Motor neuron (in vitro differentiated cells): Measurements from ENCODE around the gene EYA3. TPM values are rescaled to one million over a fixed set of nuclear protein-coding genes. Genes with fewer than 3 reads are reported as not detected.
A peak's percentile ranks its signal among the peaks of the same experiment; 100 is the strongest.

Source experiments
- ATAC-seq, 8 experiments: fragments of 200-7000 bp; cut with Tn5 transposase; replicated peaks in 6 of 8; 2 replicates each; pipeline ENCODE4 v1.8.0; 2021; ENCODE audit warnings: mild to moderate bottlenecking in 8 of 8, moderate library complexity in 8 of 8
- H3K27ac ChIP-seq, 2 donors: fragments of 250-450 bp; sonication (Bioruptor Pico); 2 replicates each; pipeline ENCODE4 v1.9.0; 2021; ENCODE audit warnings: antibody characterized with exemption in 2 of 2, mild to moderate bottlenecking in 2 of 2, moderate library complexity in 1 of 2
- H3K4me1 ChIP-seq, 2 donors: fragments of 250-450 bp; sonication (Bioruptor Pico); replicated peaks in 1 of 2; 2 replicates each; pipeline ENCODE4 v1.6.1; 2021; ENCODE audit warnings: antibody characterized with exemption in 2 of 2, mild to moderate bottlenecking in 2 of 2, moderate library complexity in 1 of 2
- H3K4me3 ChIP-seq, 5 donors: fragments of 250-450 bp; sonication (Bioruptor Pico); 2 replicates each; pipeline ENCODE4 v1.9.0; 2021; ENCODE audit warnings: antibody characterized with exemption in 5 of 5, mild to moderate bottlenecking in 5 of 5, moderate library complexity in 4 of 5
- WGBS, 10 experiments: fragments of 450-650 bp; shearing (Covaris generic); methylation state at CpG; one replicate each; pipeline ENCODE4 v1.0.0; 2022; 5-methylcytosine and 5-hydroxymethylcytosine counted together
- in situ Hi-C, 9 experiments: fragments of 400-800 bp; cut with MboI; loops; one replicate each; pipeline ENCODE4 v1.15.0; 2021; ENCODE audit warnings: low sequenced_read_pairs in 9 of 9, low pct_unique_long_range_greater_than_20kb in 2 of 9; ENCODE audit not compliant: unreplicated experiment in 9 of 9
- total RNA-seq, 8 experiments: library from RNA; unstranded; fragments of 300-600 nt; gene quantifications; 2 replicates each; pipeline versions ENCODE4 v1.2.3 to v1.2.4, GENCODE V29; 2022

Gene EYA3
- total RNA-seq, 8 experiments from 2014 or later: 11.2 to 30.3 (median 19.6) TPM

GRCh38 chr1:28056129-28056925 is 32.1 kb downstream of the EYA3 start:
- Histone ChIP-seq H3K4me1 (peaks cover 0 to 4% of the 10 kb centered on the region in 2 donors), H3K4me3 (no peak overlapping the region), H3K27ac (no peak overlapping the region)
- WGBS, 10 experiments: 44 to 98% (median 74%) methylated on average over 1 to 4 of the region's 4 CpGs
- ATAC-seq: no peak
- in situ Hi-C loops: no loop called here

- WGBS, 10 experiments: 64 to 100% (median 100%) methylated on average over 1 of the region's 1 CpG
- no peaks in the 10 kb centered on the region for H3K4me1 ChIP-seq
- ATAC-seq: peak in 1 of 8 experiments; percentile 52
- H3K4me3 ChIP-seq: no peak overlapping the region
- in situ Hi-C loops: no loop called here
- H3K27ac ChIP-seq: no peak overlapping the region
These were observed 37.6 kb downstream of the EYA3 start for GRCh38 chr1:28050776-28051175.

- 90 to 100% (median 100%) methylated on average over 1 to 4 of the region's 4 CpGs; no CpG with 5 or more reads in 2 of the 10 experiments for WGBS, 10 experiments
- in situ Hi-C loops: no loop called here
- H3K27ac ChIP-seq: no peak overlapping the region
- H3K4me3 ChIP-seq: no peak overlapping the region
- no peak for ATAC-seq
- no peaks in the 10 kb centered on the region for H3K4me1 ChIP-seq
These were observed 41.7 kb downstream of the EYA3 start for GRCh38 chr1:28046716-28047115.

GRCh38 chr1:28045777-28046176 is 42.6 kb downstream of the EYA3 start:
- in situ Hi-C loops: no loop called here
- Histone ChIP-seq H3K4me3 (no peak overlapping the region), H3K27ac (no peak overlapping the region), H3K4me1 (no peaks in the 10 kb centered on the region)
- 62 to 100% (median 89%) methylated on average over 1 of the region's 1 CpG; no CpG with 5 or more reads in 1 of the 10 experiments for WGBS, 10 experiments
- ATAC-seq: peak in 1 of 8 experiments; percentile 24

GRCh38 chr1:28044399-28044798 is 44.0 kb downstream of the EYA3 start:
- Histone ChIP-seq H3K4me1 (no peaks in the 10 kb centered on the region), H3K27ac (no peak overlapping the region), H3K4me3 (no peak overlapping the region)
- ATAC-seq: no peak
- in situ Hi-C loops: no loop called here
- 92 to 100% (median 100%) methylated on average over 1 of the region's 1 CpG for WGBS, 10 experiments

GRCh38 chr1:28039341-28039740 is 49.1 kb downstream of the EYA3 start:
- no peak overlapping the region for H3K4me3 ChIP-seq
- peak in 1 of 8 experiments; percentile 18 for ATAC-seq
- in situ Hi-C loops: no loop called here
- no peaks in the 10 kb centered on the region for H3K4me1 ChIP-seq
- 75 to 100% (median 90%) methylated on average over 1 to 2 of the region's 2 CpGs; no CpG with 5 or more reads in 2 of the 10 experiments for WGBS, 10 experiments
- no peak overlapping the region for H3K27ac ChIP-seq

GRCh38 chr1:28037946-28038345 is 50.5 kb downstream of the EYA3 start:
- 92 to 100% (median 98%) methylated on average over 1 to 8 of the region's 8 CpGs; no CpG with 5 or more reads in 2 of the 10 experiments for WGBS, 10 experiments
- in situ Hi-C loops: no loop called here
- Histone ChIP-seq H3K27ac (no peak overlapping the region), H3K4me1 (no peaks in the 10 kb centered on the region), H3K4me3 (no peak overlapping the region)
- no peak for ATAC-seq

GRCh38 chr1:28037206-28037605 is 51.2 kb downstream of the EYA3 start:
- in situ Hi-C loops: no loop called here
- H3K27ac ChIP-seq: no peak overlapping the region
- H3K4me3 ChIP-seq: no peak overlapping the region
- H3K4me1 ChIP-seq: no peaks in the 10 kb centered on the region
- peak in 3 of 8 experiments; percentile 58 to 80 (median 70) for ATAC-seq

GRCh38 chr1:28036431-28036830 is 52.0 kb downstream of the EYA3 start:
- WGBS, 10 experiments: 79 to 100% (median 97%) methylated on average over 2 of the region's 2 CpGs; no CpG with 5 or more reads in 3 of the 10 experiments
- no peaks in the 10 kb centered on the region for H3K4me1 ChIP-seq
- no peak overlapping the region for H3K4me3 ChIP-seq
- in situ Hi-C loops: no loop called here
- H3K27ac ChIP-seq: no peak overlapping the region
- ATAC-seq: peak in 1 of 8 experiments; percentile 44

GRCh38 chr1:28035420-28035819 is 53.0 kb downstream of the EYA3 start:
- Histone ChIP-seq H3K27ac (no peak overlapping the region), H3K4me1 (no peaks in the 10 kb centered on the region), H3K4me3 (no peak overlapping the region)
- WGBS, 10 experiments: 42 to 100% (median 87%) methylated on average over 1 to 4 of the region's 4 CpGs; no CpG with 5 or more reads in 1 of the 10 experiments
- in situ Hi-C loops: no loop called here
- no peak for ATAC-seq

- in situ Hi-C loops: no loop called here
- H3K27ac ChIP-seq: no peak overlapping the region
- no peaks in the 10 kb centered on the region for H3K4me1 ChIP-seq
- H3K4me3 ChIP-seq: no peak overlapping the region
- no peak for ATAC-seq
These were observed 56.1 kb downstream of the EYA3 start for GRCh38 chr1:28032281-28032680.

- no peaks in the 10 kb centered on the region for H3K4me1 ChIP-seq
- no peak overlapping the region for H3K4me3 ChIP-seq
- in situ Hi-C loops: no loop called here
- ATAC-seq: no peak
- H3K27ac ChIP-seq: no peak overlapping the region
These were observed 57.2 kb downstream of the EYA3 start for GRCh38 chr1:28031173-28031572.

GRCh38 chr1:28028873-28029654 is 59.3 kb downstream of the EYA3 start:
- Histone ChIP-seq H3K4me1 (no peaks in the 10 kb centered on the region), H3K4me3 (no peak overlapping the region), H3K27ac (no peak overlapping the region)
- in situ Hi-C loops: no loop called here
- ATAC-seq: no peak
- 86 to 100% (median 100%) methylated on average over 1 to 3 of the region's 3 CpGs; no CpG with 5 or more reads in 2 of the 10 experiments for WGBS, 10 experiments
